PC-3 (cell line): ENCODE results near the gene TMEM209. TPM values are rescaled to one million over a fixed set of nuclear protein-coding genes. Genes with fewer than 3 reads are reported as not detected.

Experiments
- ATAC-seq: fragments of 200-7000 bp; cut with Tn5 transposase; 2 replicates; pipeline ENCODE4 v1.9.1; 2020; ENCODE audit warnings: mild to moderate bottlenecking, moderate library complexity
- BruUV-seq: library from RNA; stranded (reverse); fragments of 400-500 nt; replicated peaks from 2 replicates; lab custom pipeline; 2021; lab: Mats Ljungman, UMichigan
- CTCF ChIA-PET: fragments of 300-600 bp; sonication (Branson Sonifier 250); formaldehyde crosslinking; loops from one replicate; lab custom pipeline; 2022; ENCODE audit warnings: antibody characterized with exemption; lab: Charles Lee
- POLR2A ChIA-PET: fragments of 300-600 bp; sonication (Branson Sonifier 250); formaldehyde crosslinking; loops from one replicate; lab custom pipeline; 2022; ENCODE audit warnings: antibody characterized with exemption; ENCODE audit not compliant: unreplicated experiment; lab: Charles Lee
- DNase-seq: peaks from one replicate; pipeline ENCODE4 v3.0.0-alpha.2; 2015
- H2AFZ ChIP-seq: fragments of 300-600 bp; sonication (generic); 2 replicates; pipeline ENCODE4 v1.6.0; 2016; ENCODE audit warnings: antibody characterized with exemption, low read length
- H3F3A ChIP-seq: fragments of 300-600 bp; sonication (generic); one replicate; pipeline ENCODE4 v1.6.0; 2017; ENCODE audit warnings: antibody characterized with exemption, low read length, control low read depth, mild to moderate bottlenecking; ENCODE audit not compliant: unreplicated experiment
- H3K27ac ChIP-seq: fragments of 300-600 bp; sonication (generic); 2 replicates; pipeline ENCODE4 v1.5.1; 2016; ENCODE audit warnings: mild to moderate bottlenecking, low read length
- H3K27me3 ChIP-seq: fragments of 300-600 bp; sonication (generic); 2 replicates; pipeline ENCODE4 v1.6.1; 2016; ENCODE audit warnings: low read length, mixed read lengths
- H3K36me3 ChIP-seq: fragments of 300-600 bp; sonication (generic); 2 replicates; pipeline ENCODE4 v1.6.1; 2016; ENCODE audit warnings: low read depth, mixed run types, low read length, mixed read lengths
- H3K4me1 ChIP-seq: fragments of 300-600 bp; sonication (generic); 2 replicates; pipeline ENCODE4 v1.5.1; 2016; ENCODE audit warnings: low read length; ENCODE audit not compliant: insufficient read depth
- H3K4me2 ChIP-seq: fragments of 300-600 bp; sonication (generic); 2 replicates; pipeline ENCODE4 v1.6.0; 2016; ENCODE audit warnings: low read length
- H3K4me3 ChIP-seq: fragments of 300-600 bp; sonication (generic); 2 replicates; pipeline ENCODE4 v1.5.1; 2016; ENCODE audit warnings: mild to moderate bottlenecking, low read length, mixed read lengths
- H3K79me2 ChIP-seq: fragments of 300-600 bp; sonication (generic); 2 replicates; pipeline ENCODE4 v1.6.1; 2017; ENCODE audit warnings: low read length, mixed read lengths
- H3K9ac ChIP-seq: fragments of 300-600 bp; sonication (generic); 2 replicates; pipeline ENCODE4 v1.6.0; 2016; ENCODE audit warnings: mild to moderate bottlenecking, low read length
- H3K9me2 ChIP-seq: fragments of 300-600 bp; sonication (generic); replicated peaks from 2 replicates; pipeline ENCODE4 v1.6.1; 2016; ENCODE audit warnings: mixed run types, low read length, mixed read lengths
- H3K9me3 ChIP-seq: fragments of 300-600 bp; sonication (generic); 2 replicates; pipeline ENCODE4 v1.6.1; 2016; ENCODE audit warnings: low read length, mixed read lengths
- H4K20me1 ChIP-seq: fragments of 300-600 bp; sonication (generic); 2 replicates; pipeline ENCODE4 v1.6.1; 2016; ENCODE audit warnings: low read length, mixed read lengths
- CTCF ChIP-seq: fragments of 300-600 bp; sonication (generic); conservative IDR thresholded peaks from 2 replicates; pipeline ENCODE4 v1.5.1; 2017; ENCODE audit warnings: antibody characterized with exemption, low read depth, mild to moderate bottlenecking, low read length
- EZH2 ChIP-seq: fragments of 300-600 bp; sonication (generic); IDR thresholded peaks from one replicate; pipeline ENCODE4 v1.6.1; 2017; ENCODE audit warnings: antibody characterized with exemption, mild to moderate bottlenecking, low read length; ENCODE audit not compliant: unreplicated experiment
- EZH2phosphoT487 ChIP-seq: fragments of 300-600 bp; sonication (generic); IDR thresholded peaks from 2 replicates; pipeline ENCODE4 v1.6.1; 2018; ENCODE audit warnings: mild to moderate bottlenecking, antibody characterized with exemption, low read length, borderline replicate concordance
- intact Hi-C: fragments of 100-400 bp; cut with micrococcal nuclease; formaldehyde crosslinking; loops from 2 replicates; pipeline ENCODE4 v1.9.0; 2023
- total RNA-seq: library from RNA; depleted of rRNA; stranded (reverse); fragments of >200 nt; gene quantifications from 2 replicates; pipeline ENCODE4 v1.2.3, GENCODE V29; 2014

The TMEM209 gene
- total RNA-seq, 1 experiment from 2014 or later: 23.2 TPM

GRCh38 chr7:130156140-130156539 is 49.1 kb downstream of the TMEM209 start:
- no peaks in the 10 kb centered on the region for H3K27me3 ChIP-seq
- peaks cover 7% of the 10 kb centered on the region for H3K36me3 ChIP-seq
- no peaks in the 10 kb centered on the region for H4K20me1 ChIP-seq
- BruUV-seq: no TSS peak
- no peaks in the 10 kb centered on the region for H3F3A ChIP-seq
- no peak overlapping the region for H2AFZ ChIP-seq
- no peak overlapping the region for H3K9ac ChIP-seq
- POLR2A ChIA-PET: no interaction called here
- H3K4me2 ChIP-seq: no peak overlapping the region
- DNase-seq: no peak
- intact Hi-C loops: no loop called here
- H3K79me2 ChIP-seq: no peaks in the 10 kb centered on the region
- H3K4me1 ChIP-seq: no peaks in the 10 kb centered on the region
- no peak for ATAC-seq
- CTCF ChIA-PET: no interaction called here
- H3K9me2 ChIP-seq: no peaks in the 10 kb centered on the region
- TF ChIP-seq CTCF: no peak
- TF ChIP-seq EZH2: no peak
- TF ChIP-seq EZH2phosphoT487: no peak
- no peak overlapping the region for H3K27ac ChIP-seq
- H3K4me3 ChIP-seq: no peak overlapping the region
- H3K9me3 ChIP-seq: no peaks in the 10 kb centered on the region

- Histone ChIP-seq H3F3A (no peaks in the 10 kb centered on the region), H3K4me1 (no peaks in the 10 kb centered on the region), H3K4me2 (no peak overlapping the region), H3K79me2 (no peaks in the 10 kb centered on the region), H3K36me3 (peaks cover 1% of the 10 kb centered on the region), H4K20me1 (no peaks in the 10 kb centered on the region), H3K4me3 (no peak overlapping the region), H3K9me2 (no peaks in the 10 kb centered on the region), H3K9me3 (no peaks in the 10 kb centered on the region), H3K27ac (no peak overlapping the region), H2AFZ (no peak overlapping the region), H3K9ac (no peak overlapping the region), H3K27me3 (no peaks in the 10 kb centered on the region)
- DNase-seq (peak; percentile 19), ATAC-seq (peak; percentile 35)
- intact Hi-C loops: loop anchor here (5.0 kb wide), 1 partner anchor 82 kb away; the partner anchor contains the start of gene KLHDC10
- no TSS peak for BruUV-seq
- no peak for TF ChIP-seq EZH2phosphoT487
- peak; percentile 52 for TF ChIP-seq CTCF
- ChIA-PET CTCF (interaction anchor here (0.6 kb wide), 1 partner anchor 83 kb away, joined by 5 read pairs; no protein-coding TSS in a partner anchor), POLR2A (interaction anchor here (0.6 kb wide), 1 partner anchor 12 kb away, joined by 3 read pairs; no protein-coding TSS in a partner anchor)
Measured at GRCh38 chr7:130154501-130155317, 50.5 kb downstream of the TMEM209 start.

GRCh38 chr7:130154131-130154500 is 51.1 kb downstream of the TMEM209 start:
- CTCF ChIA-PET: interaction anchor here (0.6 kb wide), 2 partner anchors 82 to 364 kb away, joined by 4 to 5 read pairs; no protein-coding TSS in a partner anchor
- no peaks in the 10 kb centered on the region for H3F3A ChIP-seq
- H3K9ac ChIP-seq: no peak overlapping the region
- H4K20me1 ChIP-seq: no peaks in the 10 kb centered on the region
- H3K9me2 ChIP-seq: no peaks in the 10 kb centered on the region
- H3K27ac ChIP-seq: no peak overlapping the region
- intact Hi-C loops: loop anchor here (5.0 kb wide), 1 partner anchor 82 kb away; the partner anchor contains the start of gene KLHDC10
- no TSS peak for BruUV-seq
- no peaks in the 10 kb centered on the region; the same call in 1 of the 2 replicates for H3K36me3 ChIP-seq
- POLR2A ChIA-PET: no interaction called here
- DNase-seq: peak; percentile 6
- no peak overlapping the region for H2AFZ ChIP-seq
- ATAC-seq: peak; percentile 80
- H3K79me2 ChIP-seq: no peaks in the 10 kb centered on the region
- TF ChIP-seq CTCF: no peak
- no peak for TF ChIP-seq EZH2phosphoT487
- TF ChIP-seq EZH2: no peak
- H3K4me1 ChIP-seq: no peaks in the 10 kb centered on the region
- no peak overlapping the region for H3K4me2 ChIP-seq
- no peaks in the 10 kb centered on the region for H3K27me3 ChIP-seq
- H3K9me3 ChIP-seq: no peaks in the 10 kb centered on the region
- H3K4me3 ChIP-seq: no peak overlapping the region
